Cardiac muscle cell (in vitro differentiated cells and primary cell): ENCODE measurements around the gene SNAI1. TPM values are rescaled to one million over a fixed set of nuclear protein-coding genes. Genes with fewer than 3 reads are reported as not detected.

Experiments
- DNase-seq, 2 donors: peaks; one replicate each; pipeline versions ENCODE4 v3.0.0 to v3.0.0-alpha.2; 2010 to 2017; ENCODE audit warnings: low read depth in 1 of 2, low spot score in 1 of 2
- H3K27ac ChIP-seq: fragments of 200-600 bp; sonication (generic); 2 replicates; pipeline ENCODE4 v1.5.1; 2016
- H3K27me3 ChIP-seq: fragments of 200-600 bp; sonication (generic); 2 replicates; pipeline ENCODE4 v1.6.0; 2016; ENCODE audit warnings: control low read depth
- H3K36me3 ChIP-seq: fragments of 200-600 bp; sonication (generic); 2 replicates; pipeline ENCODE4 v1.5.1; 2016; ENCODE audit warnings: control low read depth
- H3K4me1 ChIP-seq: fragments of 200-600 bp; sonication (generic); 2 replicates; pipeline ENCODE4 v1.8.1; 2017; ENCODE audit warnings: low read depth, mild to moderate bottlenecking, mixed run types
- H3K4me3 ChIP-seq: fragments of 200-600 bp; sonication (generic); 2 replicates; pipeline ENCODE4 v1.5.1; 2016; ENCODE audit warnings: mild to moderate bottlenecking
- H3K9me3 ChIP-seq: fragments of 200-600 bp; sonication (generic); 2 replicates; pipeline ENCODE4 v1.5.1; 2017; ENCODE audit warnings: low read depth, mild to moderate bottlenecking, control low read depth
- polyA plus RNA-seq: library from polyadenylated mRNA; unstranded; fragments of >200 nt; fragmentation: Nextera tagmentation; extraction: Ambion mirVana; gene quantifications from 2 replicates; pipeline ENCODE4 v1.2.1, GENCODE V29; 2016
- total RNA-seq: library from RNA; depleted of rRNA; stranded (reverse); fragments of >200 nt; gene quantifications from 2 replicates; pipeline ENCODE4 v1.2.3, GENCODE V29; 2016
- TF ChIP-seq, protein P1 (sequence below): IDR thresholded peaks from 2 replicates; pipeline ENCODE4 v1.5.1; 2012; ENCODE audit warnings: low read depth, mild to moderate bottlenecking, low read length

The SNAI1 gene
- total and polyA plus RNA-seq, 2 experiments from 2014 or later, result 7.8 to 13.4 TPM

DNA sequence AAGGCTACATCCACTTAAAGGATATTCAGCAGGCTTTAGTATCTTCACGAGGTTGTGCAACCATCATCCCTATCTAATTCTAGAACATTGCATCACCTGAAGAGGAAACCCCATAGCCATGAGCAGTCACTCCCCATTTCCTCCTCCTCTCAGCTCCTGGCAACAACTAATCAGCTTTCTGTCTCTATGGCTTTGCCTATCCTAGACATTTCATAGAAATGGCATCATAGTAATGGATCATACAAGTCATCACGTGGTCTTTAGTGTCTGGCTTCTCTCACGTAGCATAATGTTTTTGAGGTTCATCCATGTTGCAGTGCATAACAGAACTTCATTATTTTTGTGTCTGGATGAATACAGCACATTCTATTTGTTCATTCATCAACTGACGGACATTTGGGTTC lies 20.5 kb downstream of the SNAI1 start:
- H3K9me3 ChIP-seq, result no peaks in the 10 kb centered on the region
- no peaks in the 10 kb centered on the region for H3K27me3 ChIP-seq
- no peaks in the 10 kb centered on the region for H3K36me3 ChIP-seq
- peak in 1 of 2 donors; percentile 98 for DNase-seq
- no peak overlapping the region for H3K27ac ChIP-seq
- TF ChIP-seq, protein P1, sequence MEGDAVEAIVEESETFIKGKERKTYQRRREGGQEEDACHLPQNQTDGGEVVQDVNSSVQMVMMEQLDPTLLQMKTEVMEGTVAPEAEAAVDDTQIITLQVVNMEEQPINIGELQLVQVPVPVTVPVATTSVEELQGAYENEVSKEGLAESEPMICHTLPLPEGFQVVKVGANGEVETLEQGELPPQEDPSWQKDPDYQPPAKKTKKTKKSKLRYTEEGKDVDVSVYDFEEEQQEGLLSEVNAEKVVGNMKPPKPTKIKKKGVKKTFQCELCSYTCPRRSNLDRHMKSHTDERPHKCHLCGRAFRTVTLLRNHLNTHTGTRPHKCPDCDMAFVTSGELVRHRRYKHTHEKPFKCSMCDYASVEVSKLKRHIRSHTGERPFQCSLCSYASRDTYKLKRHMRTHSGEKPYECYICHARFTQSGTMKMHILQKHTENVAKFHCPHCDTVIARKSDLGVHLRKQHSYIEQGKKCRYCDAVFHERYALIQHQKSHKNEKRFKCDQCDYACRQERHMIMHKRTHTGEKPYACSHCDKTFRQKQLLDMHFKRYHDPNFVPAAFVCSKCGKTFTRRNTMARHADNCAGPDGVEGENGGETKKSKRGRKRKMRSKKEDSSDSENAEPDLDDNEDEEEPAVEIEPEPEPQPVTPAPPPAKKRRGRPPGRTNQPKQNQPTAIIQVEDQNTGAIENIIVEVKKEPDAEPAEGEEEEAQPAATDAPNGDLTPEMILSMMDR, result no peak
- H3K4me1 ChIP-seq, result no peaks in the 10 kb centered on the region
- no peak overlapping the region for H3K4me3 ChIP-seq

DNA sequence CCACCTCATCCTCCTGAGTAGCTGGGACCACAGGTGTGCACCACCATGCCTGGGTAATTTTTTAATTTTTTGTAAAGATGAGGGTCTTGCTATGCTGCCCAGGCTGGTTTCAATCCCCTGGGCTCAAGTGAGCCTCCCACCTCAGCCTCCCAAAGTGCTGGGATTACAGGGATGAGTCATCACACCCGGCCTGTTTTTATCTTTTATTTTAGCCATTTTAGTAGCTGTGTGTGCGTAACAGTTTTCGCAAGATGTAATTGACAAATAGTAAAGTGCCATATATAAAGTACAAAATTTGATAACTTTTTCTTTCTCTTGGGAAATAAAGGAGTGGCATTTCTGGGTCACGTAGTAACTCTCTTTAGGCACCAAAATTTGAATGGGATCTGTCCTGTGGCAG lies 21.4 kb downstream of the SNAI1 start:
- H3K27me3 ChIP-seq, result no peaks in the 10 kb centered on the region
- no peak overlapping the region for H3K4me3 ChIP-seq
- peak in 1 of 2 donors; percentile 78 for DNase-seq
- H3K4me1 ChIP-seq, result no peaks in the 10 kb centered on the region
- H3K27ac ChIP-seq, result no peak overlapping the region
- TF ChIP-seq, protein P1, result no peak
- no peaks in the 10 kb centered on the region for H3K36me3 ChIP-seq
- H3K9me3 ChIP-seq, result no peaks in the 10 kb centered on the region

DNA sequence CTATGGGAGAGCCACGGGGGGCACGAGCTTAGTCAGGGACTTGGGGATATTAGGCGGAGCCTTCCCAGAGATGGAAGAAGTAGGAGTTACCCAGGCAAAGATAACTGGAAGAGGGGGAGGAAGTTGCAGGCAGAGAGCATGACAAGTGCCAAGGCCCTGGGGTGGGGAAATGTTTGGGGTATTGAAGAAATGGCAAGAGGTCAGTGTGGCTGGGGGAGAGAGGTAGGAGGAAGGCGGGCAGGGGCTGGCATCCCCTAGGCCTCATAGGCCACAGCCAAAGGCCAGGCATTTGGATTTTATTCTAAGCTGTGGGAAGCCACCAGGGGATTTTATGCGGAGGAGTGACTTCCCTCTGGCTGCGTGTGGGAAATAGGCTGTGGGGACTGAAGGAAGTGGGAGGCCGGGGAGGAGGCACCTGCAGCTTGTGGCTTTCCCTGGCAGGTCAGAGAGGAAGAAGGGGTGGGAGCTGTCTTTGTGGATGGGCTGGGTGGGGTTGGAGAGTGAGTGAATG lies 22.7 kb downstream of the SNAI1 start:
- peak in 1 of 2 donors; percentile 69 for DNase-seq
- H3K4me1 ChIP-seq, result peaks cover 3% of the 10 kb centered on the region
- H3K9me3 ChIP-seq, result no peaks in the 10 kb centered on the region
- TF ChIP-seq, protein P1, result no peak
- no peaks in the 10 kb centered on the region for H3K27me3 ChIP-seq
- H3K27ac ChIP-seq, result no peak overlapping the region
- H3K36me3 ChIP-seq, result no peaks in the 10 kb centered on the region
- no peak overlapping the region for H3K4me3 ChIP-seq

DNA sequence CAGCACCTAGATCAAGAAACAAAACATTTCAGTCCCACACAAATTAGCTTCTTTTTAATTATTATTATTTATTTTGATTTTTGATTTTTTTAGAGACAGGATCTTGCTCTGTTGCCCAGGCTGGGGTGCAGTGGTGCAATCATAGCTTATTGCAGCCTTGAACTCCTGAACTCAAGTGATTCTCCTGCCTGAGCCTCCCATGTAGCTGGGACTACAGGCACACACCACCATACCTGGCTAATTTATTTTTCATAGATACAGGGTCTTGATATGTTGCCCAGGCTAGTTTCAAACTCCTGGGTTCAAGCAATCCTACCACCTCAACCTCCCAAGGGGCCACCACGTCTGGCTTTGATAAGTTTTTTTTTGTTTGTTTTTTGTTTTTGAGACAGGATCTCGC lies 24.6 kb downstream of the SNAI1 start:
- H3K4me1 ChIP-seq, result peaks cover 3% of the 10 kb centered on the region
- TF ChIP-seq, protein P1, result no peak

DNA sequence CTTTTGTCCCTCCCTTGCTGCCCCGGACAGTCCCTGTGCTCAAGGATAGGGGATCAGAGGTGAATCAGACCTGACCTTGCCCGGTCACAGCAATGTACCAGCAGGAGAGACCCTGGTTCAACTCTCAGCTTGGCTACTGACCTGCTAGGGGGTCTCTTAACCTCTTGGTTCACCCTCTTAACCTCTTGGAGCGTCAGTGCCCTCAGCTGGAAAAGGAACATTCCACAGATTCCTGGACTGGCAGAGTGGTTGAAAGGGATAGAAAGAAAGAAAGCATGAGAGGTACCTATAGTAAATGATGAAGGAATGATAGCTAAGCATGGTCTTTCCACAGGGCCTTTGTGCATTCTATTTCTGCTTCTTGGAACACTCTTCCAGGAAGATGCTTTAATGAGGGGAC lies 25.2 kb downstream of the SNAI1 start:
- H3K36me3 ChIP-seq, result no peaks in the 10 kb centered on the region
- no peaks in the 10 kb centered on the region for H3K9me3 ChIP-seq

More for the DNA sequence above, 24.6 kb downstream of the SNAI1 start:
- Histone ChIP-seq H3K27me3 (no peaks in the 10 kb centered on the region), H3K4me3 (no peak overlapping the region), H3K36me3 (no peaks in the 10 kb centered on the region), H3K9me3 (no peaks in the 10 kb centered on the region), H3K27ac (no peak overlapping the region)
- no peak for DNase-seq

More for the DNA sequence above, 25.2 kb downstream of the SNAI1 start:
- Histone ChIP-seq H3K27me3 (no peaks in the 10 kb centered on the region), H3K4me1 (peaks cover 10% of the 10 kb centered on the region), H3K4me3 (no peak overlapping the region), H3K27ac (peak overlapping the region; percentile 36)
- TF ChIP-seq, protein P1, result no peak
- DNase-seq, result no peak
